IMR-90 (cell line): ENCODE data around the gene GP9.

Experiments used
- MXI1 ChIP-seq: IDR thresholded peaks from 2 replicates; pipeline ENCODE4 v1.6.1; 2012; ENCODE audit warnings: low read depth, mild to moderate bottlenecking, low read length, moderate library complexity, borderline replicate concordance
- POLR2A ChIP-seq: IDR thresholded peaks from 2 replicates; pipeline ENCODE4 v1.6.1; 2012; ENCODE audit warnings: mild to moderate bottlenecking, low read depth, low read length
- TF ChIP-seq, protein P1 (sequence below): conservative IDR thresholded peaks from 2 replicates; pipeline ENCODE4 v1.5.1; 2012; ENCODE audit warnings: mild to moderate bottlenecking, low read depth, low read length, improper control_type of control experiment
- TF ChIP-seq, protein P2 (sequence below): fragments of 150-350 bp; IDR thresholded peaks from 2 replicates; pipeline ENCODE4 v1.6.1; 2016; ENCODE audit warnings: low read depth, mild to moderate bottlenecking, low read length, moderate library complexity, borderline replicate concordance

DNA sequence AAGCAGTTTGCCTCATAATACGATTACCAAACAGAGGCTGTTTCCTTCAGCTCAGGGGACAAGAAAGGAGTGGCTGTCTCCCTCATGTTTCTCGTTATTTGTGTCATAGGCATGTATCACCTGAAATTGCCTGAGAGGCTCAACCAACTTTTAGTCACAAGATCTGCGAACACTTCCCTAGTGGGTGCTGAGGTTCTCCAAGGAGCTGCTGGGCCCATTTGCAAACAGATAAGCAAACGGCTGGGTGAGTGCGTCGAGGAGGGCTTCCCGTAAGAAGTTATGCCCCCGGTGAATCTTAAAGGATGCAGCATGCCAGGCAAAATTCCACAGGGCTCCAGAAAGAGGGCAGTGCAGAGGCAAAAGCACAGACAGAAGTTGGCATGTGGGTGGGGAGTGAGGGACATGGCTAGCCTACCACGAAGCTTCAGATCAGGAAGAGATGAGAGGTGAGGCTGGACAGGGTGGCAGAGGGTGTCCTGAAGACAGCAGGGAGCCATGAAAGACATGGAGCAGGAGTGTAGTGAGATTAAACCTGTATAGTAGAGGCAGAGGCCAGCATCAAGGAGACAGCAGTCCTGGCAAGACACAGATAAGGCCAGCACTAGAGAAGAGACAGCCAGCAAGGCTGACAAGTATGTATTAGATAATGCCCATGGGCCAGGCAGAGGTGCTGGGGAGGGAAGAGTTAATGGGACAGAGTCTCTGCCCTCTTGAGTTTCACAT is 4.0 kb upstream of the GP9 start:
- TF ChIP-seq, protein P1, sequence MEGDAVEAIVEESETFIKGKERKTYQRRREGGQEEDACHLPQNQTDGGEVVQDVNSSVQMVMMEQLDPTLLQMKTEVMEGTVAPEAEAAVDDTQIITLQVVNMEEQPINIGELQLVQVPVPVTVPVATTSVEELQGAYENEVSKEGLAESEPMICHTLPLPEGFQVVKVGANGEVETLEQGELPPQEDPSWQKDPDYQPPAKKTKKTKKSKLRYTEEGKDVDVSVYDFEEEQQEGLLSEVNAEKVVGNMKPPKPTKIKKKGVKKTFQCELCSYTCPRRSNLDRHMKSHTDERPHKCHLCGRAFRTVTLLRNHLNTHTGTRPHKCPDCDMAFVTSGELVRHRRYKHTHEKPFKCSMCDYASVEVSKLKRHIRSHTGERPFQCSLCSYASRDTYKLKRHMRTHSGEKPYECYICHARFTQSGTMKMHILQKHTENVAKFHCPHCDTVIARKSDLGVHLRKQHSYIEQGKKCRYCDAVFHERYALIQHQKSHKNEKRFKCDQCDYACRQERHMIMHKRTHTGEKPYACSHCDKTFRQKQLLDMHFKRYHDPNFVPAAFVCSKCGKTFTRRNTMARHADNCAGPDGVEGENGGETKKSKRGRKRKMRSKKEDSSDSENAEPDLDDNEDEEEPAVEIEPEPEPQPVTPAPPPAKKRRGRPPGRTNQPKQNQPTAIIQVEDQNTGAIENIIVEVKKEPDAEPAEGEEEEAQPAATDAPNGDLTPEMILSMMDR = no peak
- TF ChIP-seq, protein P2, sequence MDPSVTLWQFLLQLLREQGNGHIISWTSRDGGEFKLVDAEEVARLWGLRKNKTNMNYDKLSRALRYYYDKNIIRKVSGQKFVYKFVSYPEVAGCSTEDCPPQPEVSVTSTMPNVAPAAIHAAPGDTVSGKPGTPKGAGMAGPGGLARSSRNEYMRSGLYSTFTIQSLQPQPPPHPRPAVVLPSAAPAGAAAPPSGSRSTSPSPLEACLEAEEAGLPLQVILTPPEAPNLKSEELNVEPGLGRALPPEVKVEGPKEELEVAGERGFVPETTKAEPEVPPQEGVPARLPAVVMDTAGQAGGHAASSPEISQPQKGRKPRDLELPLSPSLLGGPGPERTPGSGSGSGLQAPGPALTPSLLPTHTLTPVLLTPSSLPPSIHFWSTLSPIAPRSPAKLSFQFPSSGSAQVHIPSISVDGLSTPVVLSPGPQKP = no peak
- TF ChIP-seq POLR2A = no peak
- no peak for TF ChIP-seq MXI1
